Suprapubic skin (tissue), 4 donors: ENCODE data around the gene B3GNT3.

Source experiments
- CTCF ChIP-seq, 2 donors: fragments of 200-600 bp in 1 of 2; fragments of 450-650 bp in 1 of 2; sonication (generic) in 1 of 2; IDR thresholded peaks; one replicate each; pipeline ENCODE4 v1.5.1; 2016 to 2019; ENCODE audit warnings: antibody characterized with exemption in 2 of 2, mild to moderate bottlenecking in 1 of 2, moderate library complexity in 1 of 2
- EP300 ChIP-seq: sonication (generic); formaldehyde crosslinking; IDR thresholded peaks from one replicate; pipeline ENCODE4 v1.6.1; 2017; ENCODE audit warnings: antibody characterized with exemption
- POLR2A ChIP-seq, 2 donors: fragments of 450-650 bp; IDR thresholded peaks; one replicate each; pipeline ENCODE4 v1.6.1; 2017; ENCODE audit warnings: antibody characterized with exemption in 2 of 2, mild to moderate bottlenecking in 2 of 2, moderate library complexity in 2 of 2
- POLR2AphosphoS5 ChIP-seq, 3 donors: sonication (generic); formaldehyde crosslinking; IDR thresholded peaks; one replicate each; pipeline ENCODE4 v1.6.1; 2017; ENCODE audit warnings: antibody characterized with exemption in 3 of 3

- TF ChIP-seq CTCF (IDR thresholded peaks at IDR 0.05) = peak; percentile 91 to 97
- TF ChIP-seq POLR2AphosphoS5 (IDR thresholded peaks at IDR 0.05) = no peak
- TF ChIP-seq EP300 = no peak
- no peak for TF ChIP-seq POLR2A (IDR thresholded peaks at IDR 0.05)
Measured at GRCh38 chr19:17855280-17856152, 60.6 kb downstream of the B3GNT3 start.
